Measurements from ENCODE around the gene MATN3.
"Not testable (repeated sequence)": the region's sequence is repeated elsewhere in the genome, so short reads cannot be mapped to it uniquely, and the experiment has no call there.

The MATN3 gene, protein sequence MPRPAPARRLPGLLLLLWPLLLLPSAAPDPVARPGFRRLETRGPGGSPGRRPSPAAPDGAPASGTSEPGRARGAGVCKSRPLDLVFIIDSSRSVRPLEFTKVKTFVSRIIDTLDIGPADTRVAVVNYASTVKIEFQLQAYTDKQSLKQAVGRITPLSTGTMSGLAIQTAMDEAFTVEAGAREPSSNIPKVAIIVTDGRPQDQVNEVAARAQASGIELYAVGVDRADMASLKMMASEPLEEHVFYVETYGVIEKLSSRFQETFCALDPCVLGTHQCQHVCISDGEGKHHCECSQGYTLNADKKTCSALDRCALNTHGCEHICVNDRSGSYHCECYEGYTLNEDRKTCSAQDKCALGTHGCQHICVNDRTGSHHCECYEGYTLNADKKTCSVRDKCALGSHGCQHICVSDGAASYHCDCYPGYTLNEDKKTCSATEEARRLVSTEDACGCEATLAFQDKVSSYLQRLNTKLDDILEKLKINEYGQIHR

DNA sequence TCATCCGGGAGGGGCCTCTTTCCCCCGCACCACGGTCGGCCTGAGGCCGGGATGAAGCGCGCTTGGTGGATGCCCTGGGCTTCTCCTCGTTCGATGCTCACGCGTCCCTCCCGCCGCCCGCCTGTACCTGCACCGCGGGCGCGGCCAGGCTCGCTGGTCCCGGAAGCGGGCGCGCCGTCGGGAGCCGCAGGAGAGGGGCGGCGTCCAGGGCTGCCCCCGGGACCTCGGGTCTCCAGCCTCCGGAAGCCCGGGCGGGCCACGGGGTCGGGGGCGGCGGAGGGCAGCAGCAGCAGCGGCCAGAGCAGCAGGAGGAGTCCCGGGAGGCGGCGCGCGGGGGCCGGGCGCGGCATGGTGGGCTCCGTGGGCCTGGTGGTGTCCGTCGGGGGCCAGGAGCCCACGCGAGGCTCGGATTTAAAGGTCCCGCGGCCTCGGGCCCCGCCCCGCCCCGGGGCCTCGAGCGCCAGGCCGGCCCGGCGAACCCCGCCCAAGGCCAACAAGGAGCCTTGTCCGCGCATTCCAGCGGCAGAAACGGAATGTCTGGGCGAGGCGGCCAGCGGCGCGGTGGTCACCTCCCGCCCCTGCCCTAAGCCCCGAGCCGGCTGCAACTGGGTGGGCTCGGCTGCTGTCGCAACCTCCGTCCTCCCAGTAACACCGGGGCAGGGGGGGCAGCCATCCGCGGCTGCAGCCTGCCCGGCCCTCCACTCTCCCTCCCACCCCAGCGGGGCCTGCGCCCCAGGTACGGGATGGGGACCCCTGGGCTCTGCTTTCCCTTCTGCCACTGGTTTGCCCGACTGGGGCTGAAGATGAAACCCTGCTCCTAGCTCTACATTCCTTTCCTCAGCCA, at the start of gene MATN3:
Gene MATN3 (minus strand): TSS at position 387 of the 844 bp plus-strand sequence. CDS start 37 bp downstream, at position 350.
- DNase-seq: no peak

DNA sequence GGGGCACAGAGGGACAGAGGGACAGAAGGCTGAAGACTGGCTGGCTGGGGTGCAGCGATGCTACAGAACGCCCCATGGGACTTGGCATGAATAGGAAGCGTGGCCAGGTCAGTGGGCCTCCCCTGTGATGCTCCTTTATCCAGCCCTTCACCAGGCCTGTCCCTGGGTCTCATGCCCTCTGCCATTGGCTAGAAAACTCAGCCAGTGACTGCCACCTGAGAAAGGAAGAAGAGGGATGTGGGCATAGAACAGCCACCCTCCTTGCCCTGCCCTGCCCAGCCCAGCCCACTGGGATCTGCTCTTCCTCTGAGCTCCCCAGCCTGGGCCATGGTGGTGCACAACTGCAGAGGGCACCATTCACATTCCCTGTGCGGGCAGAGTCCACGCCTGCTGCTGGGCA, 49.5 kb upstream of the MATN3 start:
- no peak for DNase-seq

DNA sequence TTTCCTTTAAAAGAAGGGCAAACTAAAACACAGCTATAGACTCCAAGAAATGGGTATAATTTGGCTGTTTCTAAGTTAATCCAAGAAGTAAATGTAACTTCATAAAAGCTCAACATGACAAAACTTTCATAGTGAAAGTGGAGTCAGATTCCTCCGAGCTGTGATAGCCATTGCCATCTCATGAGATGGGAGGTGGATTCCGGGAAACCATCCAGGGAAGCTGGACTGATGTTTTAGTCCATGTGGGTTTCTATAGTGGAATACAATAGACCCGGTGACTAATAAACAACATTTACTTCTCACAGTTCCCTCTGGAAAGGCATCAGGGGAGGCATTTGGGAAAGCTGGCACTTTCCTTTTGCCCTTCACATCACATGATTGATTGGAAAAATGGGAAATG, 49.0 kb upstream of the MATN3 start:
- DNase-seq: no peak

GRCh38 chr2:20060106-20060505, 47.6 kb upstream of the MATN3 start:
- DNase-seq: no peak

DNA sequence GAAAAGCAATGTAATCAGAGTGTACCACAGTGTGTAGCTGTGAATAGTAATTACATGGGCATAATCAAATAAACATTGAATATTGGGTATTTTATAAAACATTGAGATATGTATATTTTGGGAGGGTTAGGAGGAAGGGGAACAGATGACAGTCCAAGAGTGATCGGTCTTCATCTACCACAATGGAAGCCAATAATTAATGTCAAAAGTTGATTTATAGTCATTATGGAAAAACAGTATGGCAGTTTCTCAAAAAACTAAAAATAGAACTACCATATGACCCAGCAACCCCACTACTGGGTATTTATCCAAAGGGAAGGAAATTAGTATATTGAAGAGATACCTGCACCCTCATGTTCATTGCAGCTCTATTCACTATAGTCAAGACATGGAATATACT, 44.8 kb upstream of the MATN3 start:
- DNase-seq: no peak

GRCh38 chr2:20054931-20055330, 42.5 kb upstream of the MATN3 start:
- DNase-seq: no peak

- no peak for DNase-seq
Observed at GRCh38 chr2:20054119-20054518, 41.7 kb upstream of the MATN3 start.

DNA sequence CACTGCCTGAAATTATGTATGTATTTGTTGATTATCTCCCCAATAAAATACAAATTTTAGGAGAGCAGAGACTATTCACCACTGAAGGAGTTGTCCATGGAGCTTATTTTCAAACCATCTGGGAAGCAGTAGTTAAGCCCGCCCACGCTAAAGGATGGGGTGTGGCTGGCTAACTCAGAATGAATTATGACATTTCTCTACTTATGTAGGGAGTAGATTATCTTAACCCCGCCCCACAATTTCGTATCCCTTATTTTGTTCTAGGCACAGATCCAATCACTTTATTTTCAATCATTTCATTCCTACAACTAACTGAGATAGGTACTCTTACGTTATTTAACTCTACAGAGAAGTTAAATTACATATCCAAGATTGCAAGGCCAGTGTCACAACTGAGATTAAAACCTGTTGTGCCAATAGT, 40.4 kb upstream of the MATN3 start:
- no peak for DNase-seq

GRCh38 chr2:20052229-20052851, 39.9 kb upstream of the MATN3 start:
- DNase-seq: no peak

GRCh38 chr2:20051532-20052228, 39.2 kb upstream of the MATN3 start, which contains the start of gene LAPTM4A:
Gene LAPTM4A (minus strand): TSS chr2:20051628. CDS start chr2:20051520, 108 bp downstream.
- peak; percentile 94 for DNase-seq

DNA sequence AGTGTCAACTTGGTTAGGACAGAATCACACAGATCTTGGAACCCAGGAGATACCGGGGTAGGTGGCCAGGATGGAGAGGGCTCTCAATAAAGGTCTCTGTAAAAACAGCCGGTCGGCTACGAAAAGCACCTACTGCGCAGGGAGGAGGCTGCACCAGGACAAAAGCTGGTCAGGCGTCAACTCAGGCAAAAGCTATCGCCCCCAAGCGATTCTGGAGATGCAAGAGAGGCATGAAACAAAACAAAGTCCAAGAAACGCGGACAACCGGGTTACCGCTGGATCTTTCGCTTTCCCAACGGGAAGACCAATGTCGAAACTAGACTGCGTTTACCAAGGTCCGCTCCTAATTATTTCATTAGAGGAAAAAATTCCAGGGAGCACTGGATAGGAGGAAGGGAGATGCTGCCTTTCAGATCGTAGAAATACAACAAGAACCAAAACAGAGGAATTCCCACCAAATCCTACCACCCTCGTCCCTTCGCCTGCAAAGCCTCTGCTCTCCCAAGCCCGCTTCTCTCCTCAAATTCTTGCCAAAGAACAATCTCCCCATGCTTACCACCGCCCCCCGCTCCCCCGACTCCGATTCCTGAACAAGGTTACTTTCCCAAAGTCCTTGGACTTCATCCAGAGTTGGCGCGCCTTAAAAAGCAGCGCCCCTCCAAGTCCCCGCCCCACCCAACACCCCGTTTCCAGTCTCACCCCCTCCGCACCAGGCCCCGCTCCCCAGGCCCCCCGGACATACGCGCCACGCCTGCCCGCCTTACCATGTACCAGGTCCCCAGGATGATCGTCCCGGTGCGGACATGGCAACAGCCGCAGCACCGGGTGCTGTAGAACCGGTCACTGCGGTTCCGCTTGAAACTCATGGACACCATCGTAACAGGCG, 38.4 kb upstream of the MATN3 start:
- DNase-seq: no peak

DNA sequence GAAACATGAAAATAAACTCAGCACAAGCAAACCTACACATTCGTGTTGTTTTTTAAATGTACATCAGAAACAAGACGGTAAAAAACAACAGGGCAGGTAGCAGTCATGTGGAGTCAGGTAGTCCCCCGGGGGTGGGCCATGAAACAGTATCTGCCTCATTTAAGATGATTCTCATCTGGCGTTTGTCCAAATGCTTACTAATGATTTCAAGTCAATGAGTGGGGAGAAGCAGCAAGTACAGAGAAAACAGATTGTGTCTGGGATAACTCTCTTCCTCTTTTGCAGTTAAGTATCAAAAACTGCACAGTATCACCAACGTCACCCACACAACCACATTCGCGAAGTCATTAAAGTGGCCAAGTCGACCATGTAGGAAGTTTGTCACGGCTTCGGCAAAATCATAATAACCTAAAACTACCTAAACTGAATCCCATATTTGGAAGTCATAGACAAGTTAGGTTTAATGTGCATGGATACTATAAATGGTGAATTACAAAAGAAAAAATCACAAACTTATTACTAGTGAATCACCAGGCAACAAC, 37.7 kb upstream of the MATN3 start:
- DNase-seq: no peak

DNA sequence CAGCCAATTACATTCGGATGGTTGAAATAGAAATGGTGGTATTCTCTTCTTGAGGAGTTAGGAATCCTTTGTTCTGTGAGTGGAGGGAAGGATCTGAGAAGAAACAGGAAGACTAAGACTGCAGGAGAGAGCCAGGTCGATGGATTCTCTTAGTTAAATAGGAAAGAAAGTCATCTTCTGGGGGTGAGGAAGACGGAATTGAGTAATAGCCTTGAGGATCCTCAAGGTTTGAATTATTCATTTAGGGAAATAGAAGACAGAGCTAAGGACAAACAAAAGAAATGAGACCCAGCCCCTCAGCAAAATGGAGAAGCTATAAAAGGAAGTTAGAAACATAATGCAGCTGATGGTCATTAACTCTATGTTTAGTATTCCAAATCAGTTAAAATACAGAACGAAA, 37.2 kb upstream of the MATN3 start:
- DNase-seq: no peak

DNA sequence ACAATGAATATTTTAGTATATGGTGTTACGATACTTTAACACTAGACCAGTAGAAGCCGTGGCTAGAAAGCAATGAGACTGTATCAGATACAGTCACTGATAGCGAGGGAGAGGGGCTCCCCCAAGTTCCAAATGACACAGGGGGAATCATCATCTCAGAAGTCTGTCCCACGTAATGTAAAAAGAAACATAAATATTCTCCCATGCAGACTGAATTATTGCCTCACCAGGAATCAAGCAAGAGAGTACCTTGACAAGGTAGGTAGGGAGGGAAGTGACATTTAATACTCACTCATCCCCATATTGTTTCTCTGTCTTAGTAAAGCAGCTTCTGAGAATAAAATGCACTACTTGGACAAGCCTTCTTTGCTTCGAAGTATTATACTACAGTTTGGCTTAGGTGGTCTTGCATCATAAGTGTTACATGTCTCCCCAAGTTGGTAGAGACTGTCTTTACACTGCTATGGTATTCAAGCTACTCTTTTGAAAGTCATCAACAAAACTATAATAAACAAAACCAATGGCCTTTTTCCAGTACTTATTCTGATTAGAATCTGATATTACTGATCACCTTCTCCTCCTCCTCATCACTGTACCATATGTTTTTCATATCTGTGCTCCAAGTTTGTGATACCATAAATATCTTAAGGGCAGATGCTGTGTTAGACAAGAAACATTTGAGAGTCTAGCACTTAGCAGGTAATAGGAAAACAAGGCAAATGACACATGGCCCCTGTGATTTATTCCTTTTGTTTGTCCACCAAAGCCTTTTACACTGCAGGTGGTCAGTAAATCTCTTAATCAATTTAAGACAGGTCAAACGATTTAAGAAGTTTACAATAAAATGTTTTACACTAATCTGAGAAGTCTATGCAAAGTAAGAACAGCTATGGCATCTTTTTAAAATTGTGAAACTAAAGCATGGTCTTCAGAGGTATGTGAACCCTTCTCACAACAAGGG, 36.3 kb upstream of the MATN3 start:
- DNase-seq: no peak

DNA sequence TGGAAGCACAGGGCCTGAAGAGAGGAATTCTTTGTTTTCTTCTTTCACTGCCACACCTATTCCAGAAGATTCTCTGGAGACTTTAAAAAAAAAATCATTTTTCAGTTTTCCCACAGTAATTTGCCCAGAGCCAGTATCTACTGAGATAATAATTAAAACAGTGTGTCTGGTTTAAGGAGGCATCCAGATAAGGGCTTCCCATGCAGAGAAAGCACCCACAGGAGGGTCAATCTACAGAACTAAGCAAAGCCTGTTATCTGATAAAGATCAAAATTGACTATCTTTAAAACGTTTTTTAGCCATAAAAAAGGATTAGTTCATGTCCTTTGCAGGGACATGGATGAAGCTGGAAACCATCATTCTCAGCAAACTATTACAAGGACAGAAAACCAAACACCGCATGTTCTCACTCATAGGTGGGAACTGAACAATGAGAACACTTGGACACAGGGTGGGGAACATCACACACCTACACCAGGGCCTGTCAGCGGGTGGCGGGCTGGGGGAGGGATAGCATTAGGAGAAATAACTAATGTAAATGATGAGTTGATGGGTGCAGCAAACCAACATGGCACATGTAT, 33.3 kb upstream of the MATN3 start:
- not testable (repeated sequence) for DNase-seq

DNA sequence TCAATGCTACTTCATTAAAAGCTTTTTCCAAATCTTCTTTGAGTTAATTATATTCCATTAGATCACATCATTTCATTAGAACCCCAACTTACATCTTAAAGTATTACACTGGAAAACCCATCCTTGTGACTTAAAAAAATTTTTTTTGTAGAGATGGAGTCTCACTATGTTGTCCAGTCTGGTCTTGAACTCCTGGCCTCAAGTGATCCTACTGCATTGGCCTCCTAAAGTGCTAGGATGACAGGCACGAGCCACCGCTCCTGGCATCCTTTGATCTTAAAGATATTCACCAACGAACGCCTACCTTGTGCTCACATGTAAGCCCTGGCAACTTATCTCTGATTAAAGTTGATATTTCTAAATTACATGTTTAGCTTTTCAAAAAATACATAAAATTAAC, 32.3 kb upstream of the MATN3 start:
- no peak for DNase-seq

DNA sequence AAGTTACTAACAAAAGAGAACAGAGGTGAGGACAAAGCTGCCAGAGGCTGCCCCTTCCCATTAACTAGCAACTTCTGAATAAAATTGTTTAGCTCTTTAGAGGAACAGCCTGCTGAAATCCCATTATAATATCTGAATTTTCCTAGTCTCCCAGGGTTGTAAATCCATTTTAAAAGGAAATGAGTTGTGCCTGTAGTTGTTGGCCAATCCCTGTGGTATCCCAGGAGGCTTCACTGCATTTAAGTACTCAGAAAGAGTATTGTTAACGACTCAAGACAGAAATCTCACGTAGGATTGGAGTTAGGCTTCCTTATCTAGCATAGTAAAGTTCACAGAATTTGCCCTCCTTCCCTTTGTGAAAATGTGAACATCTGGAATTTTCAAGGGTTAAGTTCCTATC, 30.1 kb upstream of the MATN3 start:
- no peak for DNase-seq

DNA sequence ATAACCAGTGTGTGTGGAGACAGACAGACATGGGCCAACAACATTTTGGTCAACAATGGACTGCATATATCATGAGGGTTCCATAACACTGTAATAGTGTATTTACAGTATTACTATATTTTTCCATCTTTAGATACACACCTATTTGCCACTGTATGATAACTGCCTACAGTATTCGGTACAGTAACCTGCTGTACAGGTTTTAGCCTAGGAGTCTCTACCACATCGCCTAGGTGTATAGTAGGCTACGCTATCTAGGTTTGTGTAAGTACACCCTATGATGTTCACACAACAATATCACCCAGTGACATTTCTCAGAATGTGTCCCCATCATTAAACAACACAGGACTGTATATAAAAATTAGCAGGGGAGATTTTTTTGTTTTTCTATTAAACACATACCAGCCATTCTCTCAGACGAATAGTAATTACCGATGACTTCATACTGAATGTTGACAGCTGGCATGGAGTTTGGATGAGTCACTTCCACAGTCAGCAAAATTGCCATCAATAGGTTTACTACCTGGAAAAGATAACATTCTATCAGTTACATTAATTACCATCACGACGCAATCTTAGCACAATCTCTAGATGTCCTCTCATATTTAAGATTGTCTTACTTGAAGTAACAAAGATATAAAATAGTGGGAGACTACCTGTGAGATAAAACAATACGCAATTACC, 28.2 kb upstream of the MATN3 start:
- DNase-seq: no peak

DNA sequence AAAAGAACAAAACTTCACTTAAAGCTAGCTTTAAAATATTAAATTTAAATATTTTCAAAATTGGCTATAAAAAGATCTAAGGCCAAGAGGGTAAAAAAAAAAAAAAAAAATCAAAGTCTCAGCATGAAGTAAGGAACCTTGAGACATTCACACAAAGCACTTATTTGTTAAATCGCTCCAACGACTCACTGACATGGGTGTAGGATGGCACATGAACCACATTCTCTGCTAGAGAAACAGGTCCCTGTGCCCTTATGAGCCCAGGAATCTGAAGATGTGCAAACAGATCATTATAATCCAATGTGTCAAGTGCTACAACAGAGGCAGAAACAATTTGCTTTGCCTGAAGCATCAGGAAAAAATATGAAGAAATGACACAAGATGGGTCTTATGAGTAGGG, 25.2 kb upstream of the MATN3 start:
- DNase-seq: no peak

Measured in stimulated activated CD4-positive, alpha-beta T cell treated with anti-CD3 and anti-CD28 coated beads, Interleukin-12 subunit alpha, Interleukin-12 subunit beta, amount 100 ng/mL, for 4 hours (primary cell).